ENCODE measurements around the gene ACBD4. TPM values are rescaled to one million over a fixed set of nuclear protein-coding genes. Genes with fewer than 3 reads are reported as not detected.

ACBD4 gene
- total RNA-seq, 4 donors from 2014 or later = 8.2 to 14.9 (median 10.1) TPM

- no peak for DNase-seq (ENCODE audit: low spot score in 2 of 2)
- TF ChIP-seq POLR2A (IDR thresholded peaks at IDR 0.05) = no peak
- no peak for TF ChIP-seq CTCF (IDR thresholded peaks at IDR 0.05)
- intact Hi-C loops (cut with DNase I; ENCODE audit: low total_unique reads) = no loop called here
- 75 to 86% methylated on average over 17 to 19 of the region's 19 CpGs for WGBS, 2 donors
- no peak overlapping the region for H3K4me3 ChIP-seq (ENCODE audit: low read depth, poor library complexity, severe bottlenecking)
Observed at GRCh38 chr17:45114117-45114932, 21.2 kb upstream of the ACBD4 start.

- H3K4me3 ChIP-seq (ENCODE audit: low read depth, poor library complexity, severe bottlenecking) = no peak overlapping the region
- no peak for DNase-seq (ENCODE audit: low spot score in 2 of 2)
- intact Hi-C loops (cut with DNase I; ENCODE audit: low total_unique reads) = no loop called here
- TF ChIP-seq CTCF (IDR thresholded peaks at IDR 0.05) = no peak
- no peak for TF ChIP-seq POLR2A (IDR thresholded peaks at IDR 0.05)
- WGBS, 2 donors = 91% methylated on average over 26 of the region's 26 CpGs
Observed at GRCh38 chr17:45115015-45115625, 20.4 kb upstream of the ACBD4 start.

GRCh38 chr17:45115871-45116270, 19.6 kb upstream of the ACBD4 start:
- H3K4me3 ChIP-seq (ENCODE audit: low read depth, poor library complexity, severe bottlenecking) = no peak overlapping the region
- intact Hi-C loops (cut with DNase I; ENCODE audit: low total_unique reads) = no loop called here
- no peak for DNase-seq (ENCODE audit: low spot score in 2 of 2)
- WGBS, 2 donors = 84 to 88% methylated on average over 11 of the region's 11 CpGs
- no peak for TF ChIP-seq CTCF (IDR thresholded peaks at IDR 0.05)
- no peak for TF ChIP-seq POLR2A (IDR thresholded peaks at IDR 0.05)

- no peak overlapping the region for H3K4me3 ChIP-seq (ENCODE audit: low read depth, poor library complexity, severe bottlenecking)
- DNase-seq (ENCODE audit: low spot score in 2 of 2) = no peak
- intact Hi-C loops (cut with DNase I; ENCODE audit: low total_unique reads) = no loop called here
- TF ChIP-seq POLR2A (IDR thresholded peaks at IDR 0.05) = no peak
- no peak for TF ChIP-seq CTCF (IDR thresholded peaks at IDR 0.05)
- WGBS, 2 donors = 81 to 91% methylated on average over 8 to 9 of the region's 10 CpGs
Observed at GRCh38 chr17:45116434-45117016, 19.0 kb upstream of the ACBD4 start.

GRCh38 chr17:45117334-45117733, 18.2 kb upstream of the ACBD4 start:
- no peak overlapping the region for H3K4me3 ChIP-seq (ENCODE audit: low read depth, poor library complexity, severe bottlenecking)
- 92 to 98% methylated on average over 4 of the region's 4 CpGs for WGBS, 2 donors
- DNase-seq (ENCODE audit: low spot score in 2 of 2) = no peak
- TF ChIP-seq CTCF (IDR thresholded peaks at IDR 0.05) (no peak), POLR2A (IDR thresholded peaks at IDR 0.05) (no peak)
- intact Hi-C loops (cut with DNase I; ENCODE audit: low total_unique reads) = no loop called here
